Activated CD4-positive, alpha-beta T cell treated with anti-CD3 and anti-CD28 coated beads for 36 hours (primary cell): ENCODE results near the gene OPA3. TPM values are rescaled to one million over a fixed set of nuclear protein-coding genes. Genes with fewer than 3 reads are reported as not detected.

ENCODE experiments used
- ATAC-seq: fragments of 200-7000 bp; cut with Tn5 transposase; one replicate; pipeline ENCODE4 v1.10.0; 2021; ENCODE audit warnings: mild to moderate bottlenecking, moderate library complexity
- CTCF ChIA-PET: fragments of 350-600 bp; sonication (Branson Sonifier 250); formaldehyde crosslinking; loops from one replicate; lab custom pipeline; 2021; ENCODE audit warnings: antibody characterized with exemption; lab: Charles Lee
- POLR2A ChIA-PET: fragments of 350-600 bp; sonication (Branson Sonifier 250); formaldehyde crosslinking; loops from one replicate; lab custom pipeline; 2021; ENCODE audit warnings: antibody characterized with exemption, inconsistent platforms; lab: Charles Lee
- DNase-seq: peaks from one replicate; pipeline ENCODE4 v3.0.0-alpha.2; 2020
- H3K27ac Mint-ChIP-seq: one replicate; pipeline ENCODE4 v1.8.0; 2021; ENCODE audit warnings: mixed read lengths
- H3K27me3 Mint-ChIP-seq: one replicate; pipeline ENCODE4 v1.8.0; 2021; ENCODE audit warnings: mixed read lengths
- H3K36me3 Mint-ChIP-seq: one replicate; pipeline ENCODE4 v1.8.0; 2021; ENCODE audit warnings: low read depth, mixed read lengths
- H3K4me1 Mint-ChIP-seq: one replicate; pipeline ENCODE4 v1.8.0; 2021; ENCODE audit warnings: mixed read lengths
- H3K4me3 Mint-ChIP-seq: one replicate; pipeline ENCODE4 v1.8.0; 2021; ENCODE audit warnings: mild to moderate bottlenecking, moderate library complexity, mixed read lengths
- H3K9me3 Mint-ChIP-seq: one replicate; pipeline ENCODE4 v1.8.0; 2021; ENCODE audit warnings: low read depth, mixed read lengths
- intact Hi-C, 2 experiments: fragments of 100-400 bp; cut with DNase I in 1 of 2; cut with micrococcal nuclease in 1 of 2; formaldehyde crosslinking; loops; one replicate each; pipeline versions ENCODE4 v1.14.2 to v1.15.1; 2022 to 2024; cut with DNase I, micrococcal nuclease
- total RNA-seq, 2 experiments: library from RNA; stranded (reverse); gene quantifications; one replicate each; pipeline ENCODE4 v1.2.3, GENCODE V29; 2021

Gene OPA3
- total RNA-seq, 2 experiments from 2014 or later: 13.8 to 14.4 TPM

DNA sequence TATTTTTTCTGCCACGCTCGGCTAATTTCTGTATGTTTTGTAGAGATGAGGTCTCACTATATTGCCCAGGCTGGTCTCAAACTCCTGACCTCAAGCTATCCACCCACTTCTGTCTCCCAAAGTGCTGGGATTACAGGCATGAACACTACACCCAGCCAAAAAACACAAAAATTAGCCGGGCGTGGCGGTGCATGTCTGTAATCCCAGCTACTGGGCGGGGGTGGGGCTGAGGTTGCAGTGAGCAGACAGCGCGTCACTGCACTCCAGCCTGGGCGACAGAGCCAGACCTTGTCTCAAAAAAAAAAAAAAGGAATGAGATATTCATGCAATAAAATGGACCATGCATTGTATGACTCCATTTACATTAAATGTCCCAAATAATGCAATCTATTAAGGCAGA, 45.1 kb downstream of the OPA3 start:
- ChIA-PET CTCF (no interaction called here), POLR2A (no interaction called here)
- no peaks in the 10 kb centered on the region for H3K9me3 Mint-ChIP-seq
- H3K4me1 Mint-ChIP-seq: peaks cover 6% of the 10 kb centered on the region
- ATAC-seq (no peak), DNase-seq (no peak)
- intact Hi-C loops: no loop called here
- no peaks in the 10 kb centered on the region for H3K27me3 Mint-ChIP-seq
- no peak overlapping the region for H3K27ac Mint-ChIP-seq
- peaks cover 2% of the 10 kb centered on the region for H3K36me3 Mint-ChIP-seq
- H3K4me3 Mint-ChIP-seq: no peak overlapping the region

DNA sequence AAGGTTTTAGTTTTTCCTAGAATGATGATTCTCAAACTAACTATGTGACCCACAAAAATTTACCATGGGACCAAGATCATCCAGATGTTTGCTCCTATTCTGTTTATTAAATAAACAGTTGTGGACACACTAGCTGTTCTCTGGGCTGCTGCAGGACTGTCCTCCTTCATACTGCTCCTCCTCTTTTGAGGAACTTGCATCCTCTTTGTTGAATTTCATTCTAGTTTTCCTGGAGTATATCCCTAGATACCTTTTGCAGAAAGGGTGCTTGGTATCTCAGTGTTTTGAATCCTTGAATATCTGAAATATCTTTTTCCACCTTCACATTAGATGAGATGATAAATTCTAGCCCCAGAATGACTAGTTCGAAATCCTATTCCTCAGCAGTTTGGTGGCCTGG, 53.3 kb downstream of the OPA3 start:
- ATAC-seq (no peak), DNase-seq (no peak)
- intact Hi-C loops: no loop called here
- POLR2A ChIA-PET: no interaction called here
- no peaks in the 10 kb centered on the region for H3K9me3 Mint-ChIP-seq
- peaks cover 16% of the 10 kb centered on the region for H3K36me3 Mint-ChIP-seq
- H3K4me3 Mint-ChIP-seq: no peak overlapping the region
- peaks cover 10% of the 10 kb centered on the region for H3K4me1 Mint-ChIP-seq
- CTCF ChIA-PET: interaction anchor here (0.9 to 2.0 kb wide), 2 partner anchors 18 to 162 kb away, joined by 5 read pairs; no protein-coding TSS in a partner anchor
- H3K27me3 Mint-ChIP-seq: peaks cover 2% of the 10 kb centered on the region
- H3K27ac Mint-ChIP-seq: no peak overlapping the region

DNA sequence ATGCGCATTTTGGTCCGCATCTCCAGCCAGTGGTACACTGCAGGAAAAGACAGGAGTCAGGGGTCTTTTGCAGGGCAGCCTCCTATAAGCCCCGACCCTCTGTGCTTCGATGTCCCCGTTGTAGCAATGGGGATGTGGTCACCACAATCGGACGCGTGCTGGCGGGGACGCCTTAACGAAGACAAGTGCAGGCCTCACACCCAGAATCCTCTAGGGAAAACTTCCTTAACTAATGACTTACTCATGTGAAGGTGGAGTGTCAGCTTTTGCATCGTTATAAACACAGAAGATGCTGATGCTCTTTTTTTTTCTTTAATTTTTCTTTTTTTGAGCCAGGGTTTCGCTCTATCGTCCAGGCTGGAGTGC, 55.2 kb downstream of the OPA3 start:
- no peak overlapping the region for H3K4me3 Mint-ChIP-seq
- no peak overlapping the region for H3K27ac Mint-ChIP-seq
- DNase-seq (no peak), ATAC-seq (no peak)
- H3K27me3 Mint-ChIP-seq: peaks cover 2% of the 10 kb centered on the region
- H3K36me3 Mint-ChIP-seq: peaks cover 31% of the 10 kb centered on the region
- peaks cover 10% of the 10 kb centered on the region for H3K4me1 Mint-ChIP-seq
- no peaks in the 10 kb centered on the region for H3K9me3 Mint-ChIP-seq
- ChIA-PET POLR2A (no interaction called here), CTCF (interaction anchor here (0.6 to 1.2 kb wide), 7 partner anchors 9 to 216 kb away, joined by 3 to 4 read pairs (median 3); no protein-coding TSS in a partner anchor)
- intact Hi-C loops: no loop called here

DNA sequence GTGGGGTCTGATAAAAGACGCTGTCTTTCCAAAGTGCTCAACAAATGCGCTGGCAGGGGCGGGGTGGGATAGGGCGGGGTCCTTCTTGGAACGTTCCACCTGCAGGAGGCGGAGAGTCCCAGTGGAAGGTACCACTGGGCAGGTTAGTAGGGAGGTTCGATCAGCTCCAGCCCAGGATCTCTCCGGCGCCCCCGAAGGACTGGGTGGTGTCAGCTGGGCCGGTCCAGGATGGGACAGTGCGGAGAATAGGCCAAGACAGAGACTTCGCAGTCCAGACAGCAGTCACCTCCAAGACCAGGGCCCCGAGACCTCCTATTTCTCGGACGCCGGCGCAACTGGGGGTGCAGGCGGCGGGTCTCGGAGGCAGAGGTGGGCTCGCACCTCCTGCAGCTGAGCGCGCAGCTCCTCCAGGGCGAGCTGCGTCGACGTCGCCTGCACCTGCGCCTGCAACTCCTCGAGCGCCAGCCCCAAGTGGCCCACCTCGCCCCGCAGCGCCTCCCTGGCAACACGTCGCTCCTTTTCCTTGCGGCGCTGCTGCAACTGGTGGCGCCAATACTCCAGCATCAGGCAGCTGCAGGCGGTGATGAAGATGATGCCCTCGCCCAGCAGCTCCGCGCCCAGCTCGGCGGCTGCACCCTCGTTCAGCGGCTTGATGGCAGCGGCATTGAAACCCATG, 55.7 kb downstream of the OPA3 start:
- peak; percentile 44 for DNase-seq
- Mint-ChIP-seq H3K36me3 (peaks cover 37% of the 10 kb centered on the region), H3K27ac (no peak overlapping the region), H3K4me1 (peaks cover 11% of the 10 kb centered on the region), H3K27me3 (peaks cover 2% of the 10 kb centered on the region), H3K9me3 (no peaks in the 10 kb centered on the region), H3K4me3 (no peak overlapping the region)
- POLR2A ChIA-PET: no interaction called here
- peak; percentile 48 for ATAC-seq
- intact Hi-C loops: no loop called here
- CTCF ChIA-PET: interaction anchor here (0.6 to 1.2 kb wide), 7 partner anchors 9 to 217 kb away, joined by 3 to 4 read pairs (median 3); no protein-coding TSS in a partner anchor

DNA sequence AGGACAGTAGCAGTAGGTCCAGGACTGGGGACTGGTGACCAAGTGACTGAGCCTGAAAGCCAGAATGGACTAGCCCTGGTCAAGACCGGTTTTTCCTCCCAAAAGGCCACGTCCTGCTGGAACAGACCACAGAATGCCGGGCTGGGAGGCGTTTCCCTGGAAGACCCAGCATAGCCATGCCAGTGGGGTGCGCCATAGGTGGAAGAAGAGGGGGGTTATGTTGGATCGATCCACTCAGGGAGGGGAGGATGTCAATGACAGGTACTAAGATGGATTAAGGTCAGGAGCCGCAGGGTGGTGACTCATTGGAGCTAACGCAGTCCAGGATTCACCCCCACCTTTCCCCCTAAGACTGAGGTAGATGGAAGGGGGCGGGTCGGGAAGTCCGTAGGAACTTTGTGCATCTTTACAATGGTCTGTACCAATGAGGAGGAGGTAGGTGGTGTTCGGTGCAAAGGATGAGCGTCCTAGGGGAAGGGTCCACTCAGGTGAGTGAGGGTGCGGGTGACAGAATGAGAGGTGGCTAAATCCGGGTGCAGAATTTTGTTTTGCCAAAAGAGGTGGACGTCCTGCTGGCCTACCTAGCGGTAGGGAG, 56.4 kb downstream of the OPA3 start:
- intact Hi-C loops: no loop called here
- Mint-ChIP-seq H3K27ac (no peak overlapping the region), H3K27me3 (peaks cover 2% of the 10 kb centered on the region), H3K36me3 (peaks cover 43% of the 10 kb centered on the region), H3K4me3 (no peak overlapping the region), H3K4me1 (peaks cover 18% of the 10 kb centered on the region), H3K9me3 (no peaks in the 10 kb centered on the region)
- ChIA-PET CTCF (interaction anchor here (0.5 to 2.5 kb wide), 4 partner anchors 30 to 164 kb away, joined by 3 to 6 read pairs (median 3); partner anchors contain the start of gene QPCTL), POLR2A (no interaction called here)
- ATAC-seq: no peak
- DNase-seq: no peak

DNA sequence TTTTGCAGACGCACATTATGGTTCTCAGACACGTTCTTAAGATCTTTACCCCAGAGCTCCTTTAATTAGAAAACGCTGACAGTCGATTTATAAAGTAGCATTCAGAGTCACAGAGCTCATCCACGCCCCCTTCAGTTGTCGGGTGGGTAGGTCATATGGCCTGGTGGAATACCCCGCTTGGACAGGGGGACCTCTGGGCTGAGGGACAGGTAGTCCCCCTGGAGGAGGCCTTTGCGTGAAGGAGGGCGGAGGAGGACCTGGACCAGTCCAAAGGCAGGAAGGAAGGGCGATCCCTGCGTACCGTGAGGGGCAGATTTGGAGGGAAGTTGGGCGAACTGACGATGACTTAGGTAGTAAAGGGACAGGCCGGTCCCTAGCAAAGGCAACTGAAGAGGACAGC, 56.9 kb downstream of the OPA3 start:
- CTCF ChIA-PET: interaction anchor here (0.5 to 2.5 kb wide), 5 partner anchors 31 to 165 kb away, joined by 3 to 6 read pairs (median 3); partner anchors contain the start of gene QPCTL

DNA sequence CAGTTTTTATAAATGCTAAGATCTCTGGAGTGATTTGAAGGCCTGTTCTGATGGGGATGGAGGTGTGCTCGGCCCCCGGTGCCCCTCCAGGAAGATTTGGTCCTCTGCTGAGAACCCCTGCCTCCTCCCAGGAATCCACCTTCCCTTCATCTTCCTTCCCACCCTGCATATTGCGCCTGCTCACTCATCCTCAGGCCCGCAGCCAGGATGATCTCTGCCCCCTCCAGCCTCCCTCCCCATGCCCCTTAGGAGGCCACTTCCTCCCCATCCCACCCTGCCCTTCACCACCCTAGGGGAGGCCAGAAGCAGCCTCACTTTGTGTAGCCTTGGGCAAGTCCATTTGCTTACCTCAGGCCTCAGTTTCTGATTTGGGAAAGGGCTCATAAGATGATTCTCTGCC, 57.6 kb downstream of the OPA3 start:
- Mint-ChIP-seq H3K27ac (no peak overlapping the region), H3K4me3 (no peak overlapping the region), H3K4me1 (peaks cover 19% of the 10 kb centered on the region), H3K27me3 (peaks cover 2% of the 10 kb centered on the region), H3K9me3 (no peaks in the 10 kb centered on the region), H3K36me3 (peaks cover 41% of the 10 kb centered on the region)
- DNase-seq: no peak
- intact Hi-C loops: no loop called here
- no peak for ATAC-seq
- ChIA-PET POLR2A (no interaction called here), CTCF (interaction anchor here (0.6 to 2.5 kb wide), 4 partner anchors 31 to 191 kb away, joined by 3 to 6 read pairs (median 3); partner anchors contain the start of gene QPCTL)

More for the DNA sequence above, 56.9 kb downstream of the OPA3 start:
- no peak overlapping the region for H3K4me3 Mint-ChIP-seq
- H3K27me3 Mint-ChIP-seq: peaks cover 2% of the 10 kb centered on the region
- POLR2A ChIA-PET: interaction anchor here (0.5 kb wide), 1 partner anchor 91 kb away, joined by 6 read pairs; no protein-coding TSS in a partner anchor
- intact Hi-C loops: no loop called here
- H3K36me3 Mint-ChIP-seq: peaks cover 43% of the 10 kb centered on the region
- no peak overlapping the region for H3K27ac Mint-ChIP-seq
- DNase-seq: no peak
- H3K4me1 Mint-ChIP-seq: peaks cover 19% of the 10 kb centered on the region
- no peaks in the 10 kb centered on the region for H3K9me3 Mint-ChIP-seq
- no peak for ATAC-seq

DNA sequence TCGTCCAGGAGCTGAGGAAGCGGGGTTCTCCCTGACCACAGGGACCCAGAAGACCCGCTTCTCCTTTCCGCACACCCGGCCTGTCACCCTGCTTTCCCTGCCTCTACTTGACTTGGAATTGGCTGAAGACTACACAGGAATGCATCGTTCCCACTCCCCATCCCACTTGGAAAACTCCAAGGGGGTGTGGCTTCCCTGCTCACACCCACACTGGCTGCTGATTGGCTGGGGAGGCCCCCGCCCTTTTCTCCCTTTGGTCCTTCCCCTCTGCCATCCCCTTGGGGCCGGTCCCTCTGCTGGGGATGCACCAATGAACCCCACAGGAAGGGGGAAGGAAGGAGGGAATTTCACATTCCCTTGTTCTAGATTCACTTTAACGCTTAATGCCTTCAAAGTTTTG, 58.5 kb downstream of the OPA3 start:
- Mint-ChIP-seq H3K27me3 (peaks cover 2% of the 10 kb centered on the region), H3K27ac (no peak overlapping the region), H3K36me3 (peaks cover 44% of the 10 kb centered on the region), H3K4me1 (peaks cover 19% of the 10 kb centered on the region), H3K4me3 (no peak overlapping the region), H3K9me3 (no peaks in the 10 kb centered on the region)
- no peak for ATAC-seq
- CTCF ChIA-PET: interaction anchor here (0.9 to 2.5 kb wide), 3 partner anchors 13 to 155 kb away, joined by 3 to 6 read pairs (median 6); no protein-coding TSS in a partner anchor
- POLR2A ChIA-PET: interaction anchor here (0.6 kb wide), 1 partner anchor 32 kb away, joined by 3 read pairs; no protein-coding TSS in a partner anchor
- intact Hi-C loops: no loop called here
- DNase-seq: no peak

DNA sequence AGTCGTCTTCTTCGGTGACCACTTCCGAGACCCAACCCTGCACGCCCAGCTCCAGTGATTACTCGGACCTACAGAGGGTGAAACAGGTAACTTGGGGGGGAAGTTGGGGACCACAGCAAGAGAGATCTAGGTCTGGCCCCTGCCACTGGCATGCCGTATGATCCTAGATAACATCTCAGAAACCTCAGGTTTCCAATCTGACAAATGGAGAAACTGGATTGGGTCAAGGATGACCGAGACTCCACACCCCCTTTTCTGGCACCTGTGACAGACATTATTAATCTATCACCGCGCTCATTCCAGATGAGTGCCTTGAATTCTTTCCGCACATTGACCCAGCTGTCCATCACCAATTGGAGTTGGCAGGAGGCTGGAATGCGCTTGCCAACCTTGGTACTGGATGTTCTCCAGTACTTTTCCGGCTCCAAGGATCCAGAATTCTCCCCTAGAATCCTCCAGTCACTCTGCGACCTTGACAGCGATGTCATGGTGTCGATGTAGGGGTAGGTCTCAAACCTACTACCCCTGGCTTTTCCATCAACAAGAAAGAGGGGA, 60.0 kb downstream of the OPA3 start:
- Mint-ChIP-seq H3K9me3 (no peaks in the 10 kb centered on the region), H3K4me3 (no peak overlapping the region), H3K27ac (no peak overlapping the region), H3K27me3 (peaks cover 2% of the 10 kb centered on the region), H3K4me1 (peaks cover 19% of the 10 kb centered on the region), H3K36me3 (peaks cover 48% of the 10 kb centered on the region)
- no peak for DNase-seq
- ChIA-PET POLR2A (no interaction called here), CTCF (interaction anchor here (0.6 to 1.1 kb wide), 3 partner anchors 15 to 665 kb away, joined by 4 read pairs; no protein-coding TSS in a partner anchor)
- ATAC-seq: no peak
- intact Hi-C loops: no loop called here

DNA sequence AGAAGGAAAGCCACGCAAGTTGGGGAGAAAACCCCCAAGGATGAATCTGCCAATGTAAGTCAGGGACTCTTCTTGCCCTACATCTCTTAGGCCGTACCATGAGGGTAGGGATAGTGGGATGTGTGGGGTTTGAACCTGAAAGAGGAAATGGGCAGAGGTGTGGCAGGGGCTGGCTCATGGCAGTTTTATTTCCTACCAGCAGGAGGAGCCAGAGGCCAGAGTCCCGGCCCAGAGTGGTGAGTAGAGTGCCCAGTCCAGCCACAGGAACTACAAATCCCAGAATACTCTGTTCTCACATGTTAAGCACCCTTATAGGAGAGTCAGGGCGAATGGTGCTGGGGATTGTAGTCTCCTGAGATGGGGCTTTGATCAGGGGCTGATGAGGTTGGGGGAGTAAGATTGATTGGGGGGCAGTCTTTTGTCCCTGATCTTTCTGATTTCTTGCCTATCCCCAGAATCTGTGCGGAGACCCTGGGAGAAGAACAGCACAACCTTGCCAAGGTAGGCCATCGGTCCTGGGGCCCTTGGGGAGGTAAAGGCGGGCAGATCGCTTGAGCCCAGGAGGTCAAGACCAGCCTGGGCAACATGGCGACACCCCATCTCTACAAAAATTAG, 60.9 kb downstream of the OPA3 start:
- ATAC-seq: peak; percentile 99
- intact Hi-C loops: loop anchor here (1.0 to 2.0 kb wide), 7 partner anchors 16 to 169 kb away; partner anchors contain the start of genes QPCTL (in 1 of the 2) and VASP (in 1 of the 2)
- Mint-ChIP-seq H3K9me3 (no peaks in the 10 kb centered on the region), H3K4me3 (no peak overlapping the region), H3K27ac (peak overlapping the region; percentile 19), H3K36me3 (peaks cover 48% of the 10 kb centered on the region), H3K4me1 (peaks cover 14% of the 10 kb centered on the region), H3K27me3 (peaks cover 2% of the 10 kb centered on the region)
- POLR2A ChIA-PET: no interaction called here
- peak; percentile 84 for DNase-seq
- CTCF ChIA-PET: interaction anchor here (0.6 kb wide), 1 partner anchor 191 kb away, joined by 3 read pairs; no protein-coding TSS in a partner anchor
